Astrocyte (in vitro differentiated cells and primary cell): ENCODE data around the gene ZNF438. TPM values are rescaled to one million over a fixed set of nuclear protein-coding genes. Genes with fewer than 3 reads are reported as not detected.

ENCODE experiments used
- DNase-seq: peaks from one replicate; pipeline ENCODE4 v3.0.0-alpha.2; 2010; ENCODE audit warnings: low read depth
- FAIRE-seq: peaks from 2 replicates; lab custom pipeline; 2011; peaks lifted over from hg19 to GRCh38; lab: Jason Lieb, UNC
- H2AFZ ChIP-seq: 2 replicates; pipeline ENCODE4 v1.6.0; 2012; ENCODE audit warnings: low read depth, low read length, inconsistent platforms
- H3K27ac ChIP-seq: 2 replicates; pipeline ENCODE4 v1.5.1; 2011; ENCODE audit warnings: low read depth, low read length, inconsistent platforms
- H3K27me3 ChIP-seq: 2 replicates; pipeline ENCODE4 v1.6.0; 2011; ENCODE audit warnings: low read length, inconsistent platforms; ENCODE audit not compliant: insufficient read depth
- H3K36me3 ChIP-seq: 2 replicates; pipeline ENCODE4 v1.5.1; 2011; ENCODE audit warnings: low read length, inconsistent platforms; ENCODE audit not compliant: insufficient read depth
- H3K4me1 ChIP-seq: 2 replicates; pipeline ENCODE4 v1.5.1; 2011; ENCODE audit warnings: low read length, inconsistent platforms; ENCODE audit not compliant: insufficient read depth
- H3K4me2 ChIP-seq: 2 replicates; pipeline ENCODE4 v1.6.0; 2012; ENCODE audit warnings: low read length, inconsistent platforms
- H3K4me3 ChIP-seq: 2 replicates; pipeline ENCODE4 v1.5.1; 2011; ENCODE audit warnings: low read depth, mild to moderate bottlenecking, low read length, inconsistent platforms; ENCODE audit not compliant: insufficient read depth
- H3K79me2 ChIP-seq: 2 replicates; pipeline ENCODE4 v1.6.0; 2012; ENCODE audit warnings: mild to moderate bottlenecking, low read length, inconsistent platforms; ENCODE audit not compliant: insufficient read depth
- H3K9ac ChIP-seq: 2 replicates; pipeline ENCODE4 v1.6.0; 2012; ENCODE audit warnings: mild to moderate bottlenecking, low read length, inconsistent platforms
- H3K9me3 ChIP-seq: 2 replicates; pipeline ENCODE4 v1.5.1; 2012; ENCODE audit warnings: low read depth, mild to moderate bottlenecking, low read length, inconsistent platforms; ENCODE audit not compliant: insufficient read depth
- H4K20me1 ChIP-seq: 2 replicates; pipeline ENCODE4 v1.6.0; 2012; ENCODE audit warnings: low read length, inconsistent platforms; ENCODE audit not compliant: insufficient read depth
- H3K27ac Mint-ChIP-seq: one replicate; pipeline ENCODE4 v1.8.0; 2021; ENCODE audit warnings: mild to moderate bottlenecking, mixed read lengths; ENCODE audit not compliant: unreplicated experiment
- H3K27me3 Mint-ChIP-seq: one replicate; pipeline ENCODE4 v1.8.0; 2021; ENCODE audit warnings: low read depth, mixed read lengths; ENCODE audit not compliant: unreplicated experiment
- H3K36me3 Mint-ChIP-seq: one replicate; pipeline ENCODE4 v1.8.0; 2021; ENCODE audit warnings: low read depth, mixed read lengths; ENCODE audit not compliant: unreplicated experiment
- H3K4me1 Mint-ChIP-seq: one replicate; pipeline ENCODE4 v1.8.0; 2021; ENCODE audit warnings: low read depth, mixed read lengths; ENCODE audit not compliant: unreplicated experiment
- H3K4me3 Mint-ChIP-seq: one replicate; pipeline ENCODE4 v1.8.0; 2021; ENCODE audit warnings: mild to moderate bottlenecking, moderate library complexity, mixed read lengths; ENCODE audit not compliant: unreplicated experiment
- H3K9me3 Mint-ChIP-seq: one replicate; pipeline ENCODE4 v1.8.0; 2021; ENCODE audit warnings: mild to moderate bottlenecking, mixed read lengths; ENCODE audit not compliant: unreplicated experiment
- EZH2 ChIP-seq: IDR thresholded peaks from 2 replicates; pipeline ENCODE4 v1.6.1; 2012; ENCODE audit warnings: mild to moderate bottlenecking, low read length, inconsistent platforms; ENCODE audit not compliant: insufficient read depth
- total RNA-seq: library from RNA; stranded (reverse); gene quantifications from 2 replicates; pipeline ENCODE4 v1.2.1, GENCODE V29; 2021
- TF ChIP-seq, protein P1 (sequence below): IDR thresholded peaks from 2 replicates; pipeline ENCODE4 v1.5.1; 2011; ENCODE audit warnings: low read depth, mild to moderate bottlenecking, inconsistent platforms, low read length, moderate library complexity; ENCODE audit not compliant: insufficient read depth

The ZNF438 gene
- total RNA-seq, 1 donor from 2014 or later, result 2.2 TPM

DNA sequence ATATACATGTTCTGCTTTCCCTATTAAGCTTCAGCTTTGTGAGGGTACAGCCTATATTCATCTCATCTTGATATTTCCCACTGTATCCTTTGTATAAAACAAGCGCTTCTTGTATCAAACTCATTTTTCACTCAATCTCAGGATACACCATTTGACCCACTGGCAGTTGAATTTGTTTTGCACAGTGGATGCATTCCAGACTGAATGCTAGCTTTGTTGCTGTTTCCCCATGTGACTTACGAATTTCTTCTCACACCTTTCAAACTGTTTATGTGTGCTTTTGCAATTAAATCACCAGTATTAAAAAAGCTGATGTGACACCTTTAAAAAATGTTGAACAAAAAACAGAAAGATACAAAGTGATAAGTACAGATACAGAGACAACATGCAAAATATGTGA, 180.9 kb downstream of the ZNF438 start:
- Mint-ChIP-seq H3K36me3 (peaks cover 7% of the 10 kb centered on the region), H3K4me3 (no peak overlapping the region), H3K27me3 (peaks cover 4% of the 10 kb centered on the region), H3K4me1 (no peaks in the 10 kb centered on the region), H3K9me3 (peaks cover 5% of the 10 kb centered on the region), H3K27ac (no peak overlapping the region)
- H3K27me3 ChIP-seq, result no peaks in the 10 kb centered on the region
- no peaks in the 10 kb centered on the region for H3K4me1 ChIP-seq
- no peak overlapping the region for H3K4me2 ChIP-seq
- H4K20me1 ChIP-seq, result no peaks in the 10 kb centered on the region
- no peak overlapping the region for H3K9ac ChIP-seq
- H3K9me3 ChIP-seq, result peaks cover 3% of the 10 kb centered on the region
- no peak overlapping the region for H3K27ac ChIP-seq
- no peak for DNase-seq
- no peaks in the 10 kb centered on the region for H3K79me2 ChIP-seq
- no peak overlapping the region for H2AFZ ChIP-seq
- no peak for FAIRE-seq
- TF ChIP-seq, protein P1, sequence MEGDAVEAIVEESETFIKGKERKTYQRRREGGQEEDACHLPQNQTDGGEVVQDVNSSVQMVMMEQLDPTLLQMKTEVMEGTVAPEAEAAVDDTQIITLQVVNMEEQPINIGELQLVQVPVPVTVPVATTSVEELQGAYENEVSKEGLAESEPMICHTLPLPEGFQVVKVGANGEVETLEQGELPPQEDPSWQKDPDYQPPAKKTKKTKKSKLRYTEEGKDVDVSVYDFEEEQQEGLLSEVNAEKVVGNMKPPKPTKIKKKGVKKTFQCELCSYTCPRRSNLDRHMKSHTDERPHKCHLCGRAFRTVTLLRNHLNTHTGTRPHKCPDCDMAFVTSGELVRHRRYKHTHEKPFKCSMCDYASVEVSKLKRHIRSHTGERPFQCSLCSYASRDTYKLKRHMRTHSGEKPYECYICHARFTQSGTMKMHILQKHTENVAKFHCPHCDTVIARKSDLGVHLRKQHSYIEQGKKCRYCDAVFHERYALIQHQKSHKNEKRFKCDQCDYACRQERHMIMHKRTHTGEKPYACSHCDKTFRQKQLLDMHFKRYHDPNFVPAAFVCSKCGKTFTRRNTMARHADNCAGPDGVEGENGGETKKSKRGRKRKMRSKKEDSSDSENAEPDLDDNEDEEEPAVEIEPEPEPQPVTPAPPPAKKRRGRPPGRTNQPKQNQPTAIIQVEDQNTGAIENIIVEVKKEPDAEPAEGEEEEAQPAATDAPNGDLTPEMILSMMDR, result no peak
- TF ChIP-seq EZH2, result no peak
- H3K4me3 ChIP-seq, result no peak overlapping the region
- no peaks in the 10 kb centered on the region for H3K36me3 ChIP-seq

DNA sequence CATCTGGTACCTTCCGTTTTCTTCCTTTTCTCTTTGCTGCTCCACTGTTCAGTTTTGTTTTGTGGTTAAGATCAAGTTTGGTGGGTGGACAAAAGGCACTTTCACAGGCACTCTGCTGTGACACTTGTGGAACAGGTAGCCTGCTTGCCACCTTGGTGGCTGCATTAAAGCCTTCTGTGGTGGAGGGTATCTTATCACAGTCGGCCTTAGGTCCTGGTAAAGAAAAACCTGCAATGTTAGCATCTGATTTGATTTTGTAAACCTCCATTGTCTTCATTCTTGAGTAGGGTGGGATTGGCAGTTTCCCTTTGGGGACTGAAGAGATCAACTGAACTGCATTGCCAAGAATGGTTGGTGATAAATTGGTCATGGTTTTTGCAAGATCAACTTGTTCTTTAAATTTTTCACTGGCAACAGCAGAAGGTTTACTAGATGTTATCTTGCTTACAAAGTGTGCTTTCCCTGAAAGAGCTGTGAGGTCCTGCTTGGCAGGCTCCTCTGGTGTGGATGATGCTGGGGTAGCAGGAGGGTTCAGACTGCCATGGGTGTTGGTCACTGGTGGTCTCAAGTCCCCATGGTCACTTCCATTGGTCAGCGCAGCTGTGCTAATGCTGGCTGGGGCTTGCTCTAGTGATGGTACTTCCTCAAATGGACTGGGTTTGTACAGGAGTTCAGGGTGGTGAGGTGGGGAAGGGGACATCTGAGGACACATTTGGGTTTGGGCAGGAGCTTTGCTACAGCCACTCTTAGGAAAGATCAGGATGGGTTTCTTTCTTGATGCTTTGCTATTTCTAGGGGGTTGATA, 182.2 kb downstream of the ZNF438 start:
- peaks cover 3% of the 10 kb centered on the region for H3K9me3 ChIP-seq
- no peak overlapping the region for H3K4me3 Mint-ChIP-seq
- no peaks in the 10 kb centered on the region for H3K36me3 ChIP-seq
- no peak overlapping the region for H3K27ac ChIP-seq
- H3K27me3 ChIP-seq, result no peaks in the 10 kb centered on the region
- no peak for FAIRE-seq
- no peak overlapping the region for H3K4me2 ChIP-seq
- H3K4me1 Mint-ChIP-seq, result no peaks in the 10 kb centered on the region
- H2AFZ ChIP-seq, result no peak overlapping the region
- peaks cover 7% of the 10 kb centered on the region for H3K36me3 Mint-ChIP-seq
- H3K4me3 ChIP-seq, result no peak overlapping the region
- no peak for DNase-seq
- peaks cover 4% of the 10 kb centered on the region for H3K27me3 Mint-ChIP-seq
- H4K20me1 ChIP-seq, result no peaks in the 10 kb centered on the region
- TF ChIP-seq, protein P1, result no peak
- TF ChIP-seq EZH2, result no peak
- peaks cover 7% of the 10 kb centered on the region for H3K9me3 Mint-ChIP-seq
- no peaks in the 10 kb centered on the region for H3K4me1 ChIP-seq
- H3K79me2 ChIP-seq, result no peaks in the 10 kb centered on the region
- no peak overlapping the region for H3K9ac ChIP-seq
- H3K27ac Mint-ChIP-seq, result no peak overlapping the region

DNA sequence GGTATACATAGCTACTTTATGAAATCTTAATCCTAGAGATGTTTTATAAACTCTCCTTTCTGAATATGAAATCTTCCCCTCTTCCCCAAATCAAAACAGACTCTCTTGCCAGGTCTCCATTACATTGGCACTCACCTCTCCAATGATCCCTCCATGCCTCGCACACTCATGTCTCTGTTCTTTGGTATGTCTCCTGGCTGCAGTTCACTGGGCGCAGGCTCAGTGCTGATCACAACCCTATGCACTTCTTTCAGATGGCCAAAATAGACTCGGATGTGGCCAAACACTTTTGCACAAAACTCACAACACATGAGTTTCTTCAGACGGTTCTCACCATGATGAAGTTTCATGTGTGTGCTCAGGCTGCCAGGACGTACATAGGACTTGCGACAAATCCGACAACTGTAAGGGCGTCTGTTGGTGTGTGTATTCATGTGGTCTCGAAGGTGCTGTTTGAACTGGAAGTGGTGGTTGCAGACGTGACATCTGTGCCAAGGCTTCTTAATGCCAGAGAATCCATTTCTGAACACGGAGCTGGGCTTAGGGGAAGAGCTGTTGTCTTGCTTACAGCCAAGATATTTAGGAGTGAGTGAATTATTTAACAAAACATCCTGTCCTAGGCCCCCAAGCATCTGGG, 183.2 kb downstream of the ZNF438 start:
- TF ChIP-seq EZH2, result no peak
- TF ChIP-seq, protein P1, result no peak

More for the DNA sequence above, 183.2 kb downstream of the ZNF438 start:
- H4K20me1 ChIP-seq, result no peaks in the 10 kb centered on the region
- no peaks in the 10 kb centered on the region for H3K27me3 ChIP-seq
- peaks cover 4% of the 10 kb centered on the region for H3K27me3 Mint-ChIP-seq
- no peaks in the 10 kb centered on the region for H3K79me2 ChIP-seq
- no peaks in the 10 kb centered on the region for H3K4me1 ChIP-seq
- no peak for DNase-seq
- no peak overlapping the region for H3K4me3 Mint-ChIP-seq
- H3K36me3 Mint-ChIP-seq, result peaks cover 7% of the 10 kb centered on the region
- no peak overlapping the region for H2AFZ ChIP-seq
- peaks cover 3% of the 10 kb centered on the region for H3K9me3 ChIP-seq
- H3K4me2 ChIP-seq, result no peak overlapping the region
- FAIRE-seq, result no peak
- H3K27ac Mint-ChIP-seq, result no peak overlapping the region
- peaks cover 7% of the 10 kb centered on the region for H3K9me3 Mint-ChIP-seq
- no peaks in the 10 kb centered on the region for H3K4me1 Mint-ChIP-seq
- H3K4me3 ChIP-seq, result no peak overlapping the region
- H3K36me3 ChIP-seq, result no peaks in the 10 kb centered on the region
- H3K27ac ChIP-seq, result no peak overlapping the region
- H3K9ac ChIP-seq, result no peak overlapping the region
